IMR-90 (cell line): ENCODE data around the gene NELL1. TPM values are rescaled to one million over a fixed set of nuclear protein-coding genes. Genes with fewer than 3 reads are reported as not detected.

Experiments
- ATAC-seq: fragments of 200-7000 bp; cut with Tn5 transposase; 2 replicates; pipeline ENCODE4 v1.9.1; 2020; ENCODE audit warnings: low read depth, mild to moderate bottlenecking, moderate library complexity
- BruUV-seq: library from RNA; stranded (reverse); fragments of 400-500 nt; replicated peaks from 2 replicates; lab custom pipeline; 2021; lab: Mats Ljungman, UMichigan
- CTCF ChIA-PET: fragments of 300-600 bp; formaldehyde crosslinking; extraction: SDS; loops from one replicate; lab custom pipeline; 2021; ENCODE audit warnings: antibody characterized with exemption; lab: Yijun Ruan, JAX
- POLR2A ChIA-PET: fragments of 300-600 bp; sonication (Branson Sonifier 250); formaldehyde crosslinking; loops from one replicate; lab custom pipeline; 2022; ENCODE audit warnings: antibody characterized with exemption; ENCODE audit not compliant: unreplicated experiment; lab: Charles Lee
- DNase-seq: peaks from one replicate; pipeline ENCODE4 v3.0.0; 2013
- H2AFZ ChIP-seq: replicated peaks from 2 replicates; pipeline ENCODE3; 2013; ENCODE audit warnings: low read length, mild to moderate bottlenecking; ENCODE audit not compliant: poor library complexity
- H2AK5ac ChIP-seq: 2 replicates; pipeline ENCODE4 v1.6.1; 2013; ENCODE audit warnings: low read depth, low read length, inconsistent platforms
- H2AK9ac ChIP-seq: replicated peaks from 2 replicates; pipeline ENCODE3; 2013; ENCODE audit warnings: mild to moderate bottlenecking, low read depth, low read length, moderate library complexity; ENCODE audit not compliant: poor library complexity
- H2BK120ac ChIP-seq: 2 replicates; pipeline ENCODE4 v1.6.1; 2013; ENCODE audit warnings: low read depth, low read length, inconsistent platforms
- H2BK15ac ChIP-seq: 3 replicates; pipeline ENCODE4 v1.6.1; 2013; ENCODE audit warnings: low read depth, low read length, inconsistent platforms
- H2BK20ac ChIP-seq: 2 replicates; pipeline ENCODE4 v1.6.1; 2013; ENCODE audit warnings: low read depth, mild to moderate bottlenecking, inconsistent platforms, low read length, moderate library complexity
- H2BK5ac ChIP-seq: 2 replicates; pipeline ENCODE4 v1.6.1; 2013; ENCODE audit warnings: mild to moderate bottlenecking, low read depth, low read length, inconsistent platforms; ENCODE audit not compliant: poor library complexity, severe bottlenecking
- H3K14ac ChIP-seq: replicated peaks from 2 replicates; pipeline ENCODE4 v1.6.1; 2013; ENCODE audit warnings: low read depth, low read length, inconsistent platforms
- H3K18ac ChIP-seq: 2 replicates; pipeline ENCODE4 v1.6.1; 2013; ENCODE audit warnings: low read depth, low read length, control low read depth
- H3K23ac ChIP-seq: 2 replicates; pipeline ENCODE4 v1.6.1; 2013; ENCODE audit warnings: low read depth, low read length, inconsistent platforms
- H3K27ac ChIP-seq: 2 replicates; pipeline ENCODE4 v1.5.1; 2013; ENCODE audit warnings: mild to moderate bottlenecking, control low read depth, low read length; ENCODE audit not compliant: insufficient read depth
- H3K27me3 ChIP-seq: 2 replicates; pipeline ENCODE4 v1.6.1; 2013; ENCODE audit warnings: low read length; ENCODE audit not compliant: control insufficient read depth, insufficient read depth
- H3K36me3 ChIP-seq: 2 replicates; pipeline ENCODE4 v1.6.1; 2013; ENCODE audit warnings: low read length, mixed read lengths; ENCODE audit not compliant: control insufficient read depth, insufficient read depth
- H3K4ac ChIP-seq: 2 replicates; pipeline ENCODE4 v1.6.1; 2013; ENCODE audit warnings: low read depth, low read length, inconsistent platforms
- H3K4me1 ChIP-seq: 2 replicates; pipeline ENCODE4 v1.6.1; 2013; ENCODE audit warnings: low read length, mixed read lengths; ENCODE audit not compliant: control insufficient read depth, insufficient read depth
- H3K4me2 ChIP-seq: 2 replicates; pipeline ENCODE4 v1.6.1; 2013; ENCODE audit warnings: low read depth, mild to moderate bottlenecking, control low read depth, low read length, moderate library complexity
- H3K4me3 ChIP-seq: 2 replicates; pipeline ENCODE4 v1.5.1; 2013; ENCODE audit warnings: low read depth, mild to moderate bottlenecking, control low read depth, low read length, moderate library complexity; ENCODE audit not compliant: insufficient read depth
- H3K56ac ChIP-seq: 2 replicates; pipeline ENCODE4 v1.6.1; 2013; ENCODE audit warnings: low read length, inconsistent platforms; ENCODE audit not compliant: insufficient read depth; ENCODE audit errors: extremely low read depth
- H3K79me1 ChIP-seq, 2 experiments: 2 replicates each; pipeline ENCODE4 v1.6.1; 2013; ENCODE audit warnings: low read length in 2 of 2, inconsistent platforms in 1 of 2, low read depth in 1 of 2
- H3K9ac ChIP-seq: 2 replicates; pipeline ENCODE4 v1.6.1; 2013; ENCODE audit warnings: low read depth, low read length, control low read depth
- H3K9me1 ChIP-seq: 2 replicates; pipeline ENCODE4 v1.6.1; 2013; ENCODE audit warnings: low read length, inconsistent platforms; ENCODE audit not compliant: insufficient read depth
- H3K9me3 ChIP-seq: 2 replicates; pipeline ENCODE4 v1.6.1; 2013; ENCODE audit warnings: low read length; ENCODE audit not compliant: control insufficient read depth, insufficient read depth
- H4K20me1 ChIP-seq: 2 replicates; pipeline ENCODE4 v1.6.1; 2013; ENCODE audit warnings: low read length, inconsistent platforms; ENCODE audit not compliant: insufficient read depth
- H4K5ac ChIP-seq: 2 replicates; pipeline ENCODE4 v1.6.1; 2013; ENCODE audit warnings: mild to moderate bottlenecking, low read depth, low read length, control low read depth
- H4K8ac ChIP-seq, 2 experiments: 2 replicates each; pipeline ENCODE4 v1.6.1; 2013; ENCODE audit warnings: low read depth in 2 of 2, low read length in 2 of 2, control low read depth in 1 of 2, inconsistent platforms in 1 of 2
- H4K91ac ChIP-seq: 2 replicates; pipeline ENCODE4 v1.6.1; 2013; ENCODE audit warnings: low read depth, low read length, inconsistent platforms; ENCODE audit not compliant: insufficient read depth
- BHLHE40 ChIP-seq: fragments of 150-350 bp; IDR thresholded peaks from 2 replicates; pipeline ENCODE4 v1.6.1; 2016; ENCODE audit warnings: mild to moderate bottlenecking, low read depth, low read length
- CHD1 ChIP-seq: IDR thresholded peaks from 2 replicates; pipeline ENCODE4 v1.6.1; 2012; ENCODE audit warnings: low read depth, low read length, improper control_type of control experiment
- MAFK ChIP-seq: IDR thresholded peaks from 2 replicates; pipeline ENCODE4 v1.6.1; 2012; ENCODE audit warnings: low read depth, low read length, improper control_type of control experiment
- MAZ ChIP-seq: IDR thresholded peaks from 2 replicates; pipeline ENCODE4 v1.6.1; 2012; ENCODE audit warnings: low read depth, mild to moderate bottlenecking, low read length, improper control_type of control experiment, moderate library complexity, borderline replicate concordance
- MXI1 ChIP-seq: IDR thresholded peaks from 2 replicates; pipeline ENCODE4 v1.6.1; 2012; ENCODE audit warnings: low read depth, mild to moderate bottlenecking, low read length, moderate library complexity, borderline replicate concordance
- NFE2L2 ChIP-seq: fragments of 150-350 bp; IDR thresholded peaks from 2 replicates; pipeline ENCODE4 v1.6.1; 2016; ENCODE audit warnings: low read depth, mild to moderate bottlenecking, low read length
- SMC3 ChIP-seq: fragments of 150-350 bp; IDR thresholded peaks from 2 replicates; pipeline ENCODE4 v1.6.1; 2016; ENCODE audit warnings: low read depth, mild to moderate bottlenecking, antibody characterized with exemption, low read length, moderate library complexity
- WGBS, 2 experiments: methylation state at CpG; one replicate each; pipeline versions ENCODE4 v1.1.5 to v1.1.7; 2013; ENCODE audit warnings: missing lambda C conversion rate in 2 of 2; ENCODE audit not compliant: insufficient read length in 1 of 2; ENCODE audit errors: extremely low coverage in 2 of 2; 5-methylcytosine and 5-hydroxymethylcytosine counted together
- dilution Hi-C: fragments of 300-500 bp; cut with HindIII; formaldehyde crosslinking; loops from one replicate; pipeline ENCODE4 v1.14.3; 2018; ENCODE audit warnings: low sequenced_read_pairs; ENCODE audit not compliant: unreplicated experiment
- in situ Hi-C: fragments of 300-500 bp; cut with MboI; formaldehyde crosslinking; loops from 3 replicates; pipeline ENCODE4 v1.14.3; 2019; ENCODE audit warnings: low sequenced_read_pairs, inconsistent platforms, mixed read lengths
- intact Hi-C: fragments of 100-400 bp; cut with micrococcal nuclease; formaldehyde crosslinking; loops from 2 replicates; pipeline ENCODE4 v1.10.0; 2022
- polyA plus RNA-seq, 3 experiments: library from polyadenylated mRNA; depleted of rRNA; stranded (reverse); fragments of >200 nt; gene quantifications; 2 replicates each; pipeline ENCODE4 v1.2.3, GENCODE V29; 2012; ENCODE audit warnings: low replicate concordance in 1 of 3
- total RNA-seq: library from RNA; depleted of rRNA; stranded (reverse); fragments of >200 nt; gene quantifications from 2 replicates; pipeline ENCODE4 v1.2.3, GENCODE V29; 2012
- TF ChIP-seq, protein P1 (sequence below): fragments of 150-350 bp; IDR thresholded peaks from 2 replicates; pipeline ENCODE4 v1.6.1; 2017; ENCODE audit warnings: mild to moderate bottlenecking, antibody characterized with exemption, low read length, low read depth
- TF ChIP-seq, protein P2 (sequence below): fragments of 150-350 bp; IDR thresholded peaks from 2 replicates; pipeline ENCODE4 v1.6.1; 2016; ENCODE audit warnings: low read depth, mild to moderate bottlenecking, low read length, moderate library complexity, borderline replicate concordance

NELL1 gene
- total and polyA plus RNA-seq, 2 of the 4 experiments (the other 2 are of a cell fraction): not detected

DNA sequence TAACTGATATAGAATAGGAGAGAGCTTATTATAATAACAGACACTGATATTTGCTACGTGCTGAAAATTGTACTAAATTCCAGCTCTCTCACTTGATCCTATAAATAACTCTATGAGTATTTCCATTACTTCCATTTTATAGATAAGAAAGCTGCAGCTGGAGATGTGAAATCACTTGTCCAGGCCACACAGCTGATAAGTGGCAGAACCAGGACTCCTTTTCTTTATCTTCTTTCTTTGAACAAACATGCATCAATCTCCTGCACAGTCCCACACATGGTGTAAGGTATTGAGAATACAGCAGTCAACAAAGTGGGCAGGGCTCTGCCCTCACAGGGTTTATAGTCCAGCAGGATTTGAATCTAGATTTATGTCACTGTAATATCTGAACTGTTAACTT, 652.1 kb downstream of the NELL1 start:
- in situ Hi-C loops: no loop called here

More for the DNA sequence above, 652.1 kb downstream of the NELL1 start:
- Histone ChIP-seq H2AFZ (no peak overlapping the region), H3K56ac (no peak overlapping the region), H3K18ac (no peak overlapping the region), H3K4me3 (no peak overlapping the region), H3K9me1 (no peaks in the 10 kb centered on the region), H2BK20ac (no peak overlapping the region), H3K4me1 (no peaks in the 10 kb centered on the region), H4K8ac (no peak overlapping the region), H2AK9ac (no peak overlapping the region), H3K9me3 (peaks cover 5% of the 10 kb centered on the region), H4K91ac (no peak overlapping the region), H2BK5ac (no peak overlapping the region), H3K23ac (no peak overlapping the region), H4K20me1 (no peaks in the 10 kb centered on the region), H4K5ac (no peak overlapping the region), H3K27me3 (no peaks in the 10 kb centered on the region), H3K27ac (no peak overlapping the region), H3K36me3 (no peaks in the 10 kb centered on the region), H3K4me2 (no peak overlapping the region), H3K9ac (no peak overlapping the region), H2AK5ac (no peak overlapping the region), H2BK120ac (no peak overlapping the region), H3K79me1 (no peaks in the 10 kb centered on the region), H3K4ac (no peak overlapping the region), H2BK15ac (no peak overlapping the region), H3K14ac (no peak overlapping the region)
- TF ChIP-seq MAZ: no peak
- TF ChIP-seq MAFK: no peak
- TF ChIP-seq BHLHE40: no peak
- TF ChIP-seq SMC3: no peak
- TF ChIP-seq CHD1: no peak
- TF ChIP-seq, protein P1, sequence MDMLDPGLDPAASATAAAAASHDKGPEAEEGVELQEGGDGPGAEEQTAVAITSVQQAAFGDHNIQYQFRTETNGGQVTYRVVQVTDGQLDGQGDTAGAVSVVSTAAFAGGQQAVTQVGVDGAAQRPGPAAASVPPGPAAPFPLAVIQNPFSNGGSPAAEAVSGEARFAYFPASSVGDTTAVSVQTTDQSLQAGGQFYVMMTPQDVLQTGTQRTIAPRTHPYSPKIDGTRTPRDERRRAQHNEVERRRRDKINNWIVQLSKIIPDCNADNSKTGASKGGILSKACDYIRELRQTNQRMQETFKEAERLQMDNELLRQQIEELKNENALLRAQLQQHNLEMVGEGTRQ: no peak
- no peak for TF ChIP-seq NFE2L2
- TF ChIP-seq MXI1: no peak
- TF ChIP-seq, protein P2, sequence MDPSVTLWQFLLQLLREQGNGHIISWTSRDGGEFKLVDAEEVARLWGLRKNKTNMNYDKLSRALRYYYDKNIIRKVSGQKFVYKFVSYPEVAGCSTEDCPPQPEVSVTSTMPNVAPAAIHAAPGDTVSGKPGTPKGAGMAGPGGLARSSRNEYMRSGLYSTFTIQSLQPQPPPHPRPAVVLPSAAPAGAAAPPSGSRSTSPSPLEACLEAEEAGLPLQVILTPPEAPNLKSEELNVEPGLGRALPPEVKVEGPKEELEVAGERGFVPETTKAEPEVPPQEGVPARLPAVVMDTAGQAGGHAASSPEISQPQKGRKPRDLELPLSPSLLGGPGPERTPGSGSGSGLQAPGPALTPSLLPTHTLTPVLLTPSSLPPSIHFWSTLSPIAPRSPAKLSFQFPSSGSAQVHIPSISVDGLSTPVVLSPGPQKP: no peak
- intact Hi-C loops (no loop called here), dilution Hi-C loops (no loop called here)
- ATAC-seq: no peak
- no TSS peak for BruUV-seq
- CTCF ChIA-PET: no interaction called here
- POLR2A ChIA-PET: no interaction called here
- no peak for DNase-seq
- WGBS, 2 experiments: no CpG with 5 or more reads among the region's 1 CpG
